Fibroblast of skin of right biceps (primary cell): Measurements from ENCODE around the gene PPIC.
"Not testable (repeated sequence)": the region's sequence is repeated elsewhere in the genome, so short reads cannot be mapped to it uniquely, and the experiment has no call there.

Experiments
- DNase-seq: peaks from one replicate; pipeline ENCODE4 v3.0.0-alpha.2; 2013

PPIC gene

GRCh38 chr5:123007182-123007581 lies 29.3 kb downstream of the PPIC start:
- DNase-seq, result peak; percentile 8

DNA sequence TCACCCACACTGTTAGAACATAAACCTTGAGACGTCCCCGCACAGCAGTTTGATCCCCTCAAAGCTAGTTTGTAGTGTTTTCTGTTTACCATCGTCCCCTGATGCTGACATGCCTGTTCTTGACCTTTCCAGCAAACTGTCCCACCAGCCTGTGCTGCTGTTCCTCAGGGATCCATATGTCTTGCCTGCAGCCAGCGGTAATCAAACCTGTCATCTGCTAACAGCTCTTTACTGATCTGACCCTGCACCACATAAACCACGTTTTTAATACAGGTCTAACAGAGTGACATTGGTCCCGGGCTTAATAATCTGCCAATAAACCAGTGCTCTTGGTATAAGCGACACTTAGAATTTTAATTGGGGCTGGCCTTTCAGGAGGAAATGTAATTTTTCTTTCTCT lies 34.7 kb downstream of the PPIC start:
- DNase-seq, result no peak

GRCh38 chr5:123000731-123001130 lies 35.8 kb downstream of the PPIC start:
- no peak for DNase-seq

DNA sequence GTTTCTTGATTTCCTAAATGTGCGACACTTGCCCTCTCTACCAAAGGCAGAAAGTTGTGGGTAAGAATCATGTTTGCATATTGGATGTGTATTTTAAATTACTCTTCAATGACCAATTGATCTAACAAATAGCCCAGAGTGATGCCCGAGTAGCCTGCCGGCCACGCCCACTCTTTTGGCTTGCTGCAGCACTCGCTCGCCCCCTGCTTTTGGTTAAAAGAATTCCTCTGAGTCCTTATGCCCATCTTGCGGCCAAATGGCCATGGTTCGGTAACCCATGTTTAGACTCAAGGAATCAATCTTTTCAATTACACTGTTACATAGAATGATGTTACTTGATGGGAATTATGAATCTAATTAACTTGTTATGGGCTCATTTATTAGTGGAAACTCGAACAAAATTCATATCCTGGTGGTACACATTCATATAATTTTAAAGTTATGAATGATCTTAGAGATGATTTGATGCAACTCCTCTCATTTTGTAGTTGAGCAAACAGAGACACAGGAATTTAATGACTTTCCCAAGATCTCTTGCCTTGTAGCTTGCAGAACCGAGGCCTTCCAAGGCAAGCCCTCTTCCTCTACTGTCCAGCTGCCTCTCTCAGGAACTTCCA lies 36.5 kb downstream of the PPIC start:
- peak; percentile 44 for DNase-seq

DNA sequence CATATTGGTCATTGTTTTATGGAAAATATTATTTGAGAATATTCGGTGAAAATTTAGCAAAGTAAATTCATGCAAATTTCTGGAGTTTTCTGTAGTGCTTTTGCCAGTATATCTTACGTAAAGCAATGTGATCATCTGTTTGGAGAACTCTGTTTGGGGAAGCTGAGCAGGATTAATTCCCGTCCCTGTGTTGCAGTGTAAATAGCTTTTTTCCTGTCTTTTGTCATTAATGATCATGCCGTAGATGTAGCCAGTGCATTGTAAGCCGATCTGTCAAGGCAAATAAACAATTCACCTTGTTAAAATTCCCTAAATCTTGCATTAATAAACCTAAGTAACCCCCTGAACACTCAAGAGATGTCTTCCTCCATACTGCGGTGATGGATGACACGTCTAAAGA lies 39.2 kb downstream of the PPIC start:
- no peak for DNase-seq

DNA sequence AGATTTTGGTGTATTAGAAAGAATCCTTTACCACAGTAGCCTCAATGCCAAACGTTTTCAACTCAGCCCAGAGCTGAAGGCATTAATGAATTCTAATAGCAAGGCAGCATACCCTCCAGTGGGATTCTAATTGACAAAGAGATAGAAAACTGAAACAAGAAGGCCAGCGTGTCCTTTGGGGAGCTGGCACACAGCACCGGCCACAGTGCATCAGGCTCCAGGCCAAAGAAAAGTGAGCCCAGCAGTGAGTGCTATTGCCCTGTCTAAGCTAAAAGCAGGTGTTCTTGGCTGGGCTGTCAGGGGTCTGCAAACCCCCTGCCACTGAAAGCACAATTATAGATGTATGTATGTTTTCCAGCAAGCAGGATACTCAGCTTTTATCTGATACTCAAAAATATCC lies 40.4 kb downstream of the PPIC start:
- no peak for DNase-seq

GRCh38 chr5:122985954-122986721 lies 50.4 kb downstream of the PPIC start:
- no peak for DNase-seq

DNA sequence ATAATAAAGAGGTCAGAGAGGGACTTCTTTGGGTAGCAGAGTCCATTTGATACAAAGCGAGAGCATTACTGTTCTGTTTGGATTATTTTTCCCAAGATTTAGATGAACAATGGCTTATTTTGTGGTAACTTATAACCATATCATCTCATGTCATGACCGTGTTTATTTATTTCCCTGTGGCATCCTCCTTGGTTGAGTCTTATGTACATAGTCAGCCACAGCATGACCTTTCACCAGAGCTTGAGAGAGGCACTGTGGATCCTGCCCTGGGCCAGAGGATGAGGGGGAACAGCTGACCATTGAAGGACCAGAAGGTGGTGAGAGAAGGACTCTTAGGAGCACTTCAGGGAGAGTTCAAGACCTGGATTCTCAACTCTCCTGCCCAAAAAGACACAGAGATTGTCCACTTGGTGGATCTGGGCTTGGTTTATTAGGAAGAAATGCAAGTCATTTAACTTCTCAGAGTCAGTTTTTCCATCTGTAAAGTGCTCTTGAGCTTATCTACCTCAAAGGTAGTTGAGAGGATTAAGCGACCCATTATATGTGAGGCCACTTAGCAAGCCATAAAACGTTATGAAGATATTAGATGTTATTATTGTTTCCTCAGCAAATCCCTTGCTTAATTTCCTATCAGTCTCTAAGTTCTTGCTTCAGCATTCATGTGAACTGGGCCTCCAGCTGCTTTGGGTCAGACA lies 51.4 kb downstream of the PPIC start:
- no peak for DNase-seq

- DNase-seq, result no peak
Measured at GRCh38 chr5:122984425-122984824, 52.1 kb downstream of the PPIC start.

- DNase-seq, result no peak
Measured at GRCh38 chr5:122982376-122982775, 54.1 kb downstream of the PPIC start.

DNA sequence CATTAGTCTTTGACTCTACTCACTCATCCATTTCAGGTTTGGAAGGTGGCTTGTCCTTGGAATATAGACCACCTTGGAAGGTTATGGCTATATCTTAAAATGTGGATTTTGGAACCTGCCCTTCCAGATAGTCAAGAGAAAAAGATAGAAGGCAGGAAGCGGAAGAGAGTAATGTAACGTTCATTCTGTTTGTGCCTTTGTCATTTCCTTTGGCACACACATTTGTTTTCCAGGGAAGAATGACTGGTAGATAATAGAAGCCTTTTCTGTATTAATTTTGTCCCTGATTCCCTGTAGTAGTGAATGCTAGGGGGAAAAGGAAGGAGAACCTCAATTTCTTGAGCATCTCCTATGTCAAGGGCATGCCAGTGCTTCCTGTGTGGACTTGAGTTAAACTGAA lies 54.7 kb downstream of the PPIC start:
- DNase-seq, result no peak

GRCh38 chr5:122978644-122979297 lies 57.8 kb downstream of the PPIC start:
- no peak for DNase-seq

GRCh38 chr5:122978068-122978467 lies 58.5 kb downstream of the PPIC start:
- DNase-seq, result no peak

DNA sequence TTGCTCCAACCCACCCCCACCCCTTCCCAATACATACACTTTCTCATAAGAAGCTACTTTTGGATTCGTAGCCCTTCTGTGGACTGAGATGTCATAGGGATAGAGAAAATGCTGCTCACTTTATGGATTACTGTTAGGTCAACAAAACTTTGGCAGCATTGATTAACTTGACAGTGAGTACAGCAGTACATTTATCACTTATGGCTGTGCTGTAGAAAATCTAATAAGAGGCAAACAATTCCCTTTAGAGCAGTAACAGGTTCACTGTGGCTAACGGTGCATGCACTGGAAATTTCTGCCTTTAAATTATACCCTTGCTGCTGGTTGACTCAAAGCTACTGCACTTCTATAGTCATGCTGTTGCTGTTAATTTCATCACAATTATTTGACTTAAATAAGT lies 59.2 kb downstream of the PPIC start:
- DNase-seq, result no peak

DNA sequence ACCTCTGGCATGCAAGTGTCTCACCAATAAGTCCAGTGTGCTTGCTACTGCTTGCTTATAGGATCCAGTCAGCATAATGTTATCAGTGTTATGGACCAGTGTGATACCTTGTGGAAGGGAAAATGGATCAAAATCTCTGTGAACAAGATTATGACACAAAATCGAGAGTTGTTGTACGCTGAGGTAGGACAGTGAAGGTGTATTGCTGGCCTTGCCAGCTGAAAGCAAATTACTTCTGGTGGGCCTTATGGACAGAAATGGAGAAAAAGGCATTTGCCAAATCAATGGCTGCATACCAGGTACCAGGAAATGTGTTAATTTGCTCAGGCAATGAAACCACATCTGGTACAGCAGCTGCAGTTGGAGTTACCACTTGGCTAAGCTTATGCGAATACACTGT lies 62.3 kb downstream of the PPIC start:
- not testable (repeated sequence) for DNase-seq

GRCh38 chr5:122973759-122974158 lies 62.8 kb downstream of the PPIC start:
- DNase-seq, result not testable (repeated sequence)
